Endothelial cell (in vitro differentiated cells): ENCODE data around the gene CLCN2. TPM values are rescaled to one million over a fixed set of nuclear protein-coding genes. Genes with fewer than 3 reads are reported as not detected.

Source experiments
- DNase-seq: peaks from one replicate; pipeline ENCODE4 v3.0.0; 2021; ENCODE audit warnings: low spot score
- H3K27ac Mint-ChIP-seq: one replicate; pipeline ENCODE4 v1.8.0; 2021; ENCODE audit warnings: mixed read lengths, inconsistent platforms; ENCODE audit not compliant: unreplicated experiment
- H3K27me3 Mint-ChIP-seq: one replicate; pipeline ENCODE4 v1.8.0; 2021; ENCODE audit warnings: mild to moderate bottlenecking, moderate library complexity, mixed read lengths, inconsistent platforms; ENCODE audit not compliant: unreplicated experiment
- H3K36me3 Mint-ChIP-seq: one replicate; pipeline ENCODE4 v1.8.0; 2021; ENCODE audit warnings: mild to moderate bottlenecking, low read depth, mixed read lengths, inconsistent platforms; ENCODE audit not compliant: unreplicated experiment
- H3K4me1 Mint-ChIP-seq: one replicate; pipeline ENCODE4 v1.8.0; 2021; ENCODE audit warnings: mild to moderate bottlenecking, mixed read lengths, inconsistent platforms; ENCODE audit not compliant: unreplicated experiment
- H3K4me3 Mint-ChIP-seq: one replicate; pipeline ENCODE4 v1.8.0; 2021; ENCODE audit warnings: mild to moderate bottlenecking, mixed read lengths, inconsistent platforms; ENCODE audit not compliant: unreplicated experiment
- H3K9me3 Mint-ChIP-seq: one replicate; pipeline ENCODE4 v1.8.0; 2021; ENCODE audit warnings: mixed read lengths, inconsistent platforms; ENCODE audit not compliant: unreplicated experiment
- CTCF ChIP-seq: fragments of 200-600 bp; sonication (generic); IDR thresholded peaks from one replicate; pipeline ENCODE4 v1.5.0; 2021; ENCODE audit warnings: antibody characterized with exemption; ENCODE audit not compliant: unreplicated experiment
- total RNA-seq: library from RNA; stranded (reverse); fragmentation: NEBNext Ultra II Directional; extraction: Animal tissue kit (Norgen Biotek cat#: 25700); gene quantifications from one replicate; pipeline ENCODE4 v1.2.1, GENCODE V29; 2021; ENCODE audit not compliant: unreplicated experiment

CLCN2 gene
- total RNA-seq, 1 donor from 2014 or later, result 6.3 TPM

GRCh38 chr3:184316792-184317191 is 44.6 kb downstream of the CLCN2 start:
- Mint-ChIP-seq H3K27ac (peak overlapping the region; percentile 28), H3K4me3 (peak overlapping the region; percentile 86), H3K4me1 (peaks cover 30% of the 10 kb centered on the region), H3K9me3 (no peaks in the 10 kb centered on the region), H3K27me3 (peaks cover 10% of the 10 kb centered on the region), H3K36me3 (peaks cover 44% of the 10 kb centered on the region)
- TF ChIP-seq CTCF, result no peak
- no peak for DNase-seq

GRCh38 chr3:184315871-184316661 is 45.3 kb downstream of the CLCN2 start:
- peaks cover 30% of the 10 kb centered on the region for H3K4me1 Mint-ChIP-seq
- H3K27ac Mint-ChIP-seq, result peak overlapping the region; percentile 28
- peaks cover 10% of the 10 kb centered on the region for H3K27me3 Mint-ChIP-seq
- no peak for DNase-seq
- no peaks in the 10 kb centered on the region for H3K9me3 Mint-ChIP-seq
- peaks cover 37% of the 10 kb centered on the region for H3K36me3 Mint-ChIP-seq
- peak overlapping the region; percentile 95 for H3K4me3 Mint-ChIP-seq
- TF ChIP-seq CTCF, result no peak

GRCh38 chr3:184315543-184315867 is 45.9 kb downstream of the CLCN2 start:
- peak overlapping the region; percentile 85 for H3K27ac Mint-ChIP-seq
- H3K4me3 Mint-ChIP-seq, result peak overlapping the region; percentile 95
- H3K4me1 Mint-ChIP-seq, result peaks cover 25% of the 10 kb centered on the region

GRCh38 chr3:184314700-184315542 is 46.5 kb downstream of the CLCN2 start:
- H3K4me3 Mint-ChIP-seq, result peak overlapping the region; percentile 95
- peak overlapping the region; percentile 85 for H3K27ac Mint-ChIP-seq
- H3K9me3 Mint-ChIP-seq, result no peaks in the 10 kb centered on the region
- no peak for TF ChIP-seq CTCF
- H3K36me3 Mint-ChIP-seq, result peaks cover 31% of the 10 kb centered on the region
- H3K4me1 Mint-ChIP-seq, result peaks cover 26% of the 10 kb centered on the region
- peak; percentile 70 for DNase-seq
- peaks cover 10% of the 10 kb centered on the region for H3K27me3 Mint-ChIP-seq

More at GRCh38 chr3:184315543-184315867, 45.9 kb downstream of the CLCN2 start:
- no peak for TF ChIP-seq CTCF
- Mint-ChIP-seq H3K27me3 (peaks cover 10% of the 10 kb centered on the region), H3K9me3 (no peaks in the 10 kb centered on the region), H3K36me3 (peaks cover 31% of the 10 kb centered on the region)
- no peak for DNase-seq

- TF ChIP-seq CTCF, result no peak
- H3K27me3 Mint-ChIP-seq, result peaks cover 10% of the 10 kb centered on the region
- no peaks in the 10 kb centered on the region for H3K9me3 Mint-ChIP-seq
- peaks cover 27% of the 10 kb centered on the region for H3K36me3 Mint-ChIP-seq
- DNase-seq, result peak; percentile 94
- peaks cover 28% of the 10 kb centered on the region for H3K4me1 Mint-ChIP-seq
- H3K4me3 Mint-ChIP-seq, result peak within 1 kb of the TSS; percentile 95
- H3K27ac Mint-ChIP-seq, result peak within 1 kb of the TSS; percentile 90
These were observed 47.1 kb downstream of the CLCN2 start, which contains the start of gene EIF4G1 for GRCh38 chr3:184314363-184314699. Gene EIF4G1 (plus strand): TSS chr3:184314606. CDS start chr3:184315797, 1,191 bp downstream.
